A549 (cell line): Measurements from ENCODE around the gene LY6G5C. TPM values are rescaled to one million over a fixed set of nuclear protein-coding genes. Genes with fewer than 3 reads are reported as not detected.

Experiments
- ATAC-seq, 2 experiments: fragments of 200-7000 bp in 1 of 2; fragments of >200 bp in 1 of 2; cut with Nextera tagmentation in 1 of 2; cut with Tn5 transposase in 1 of 2; 3 replicates each; pipeline versions ENCODE4 v1.8.0 to v1.9.1; 2018 to 2020; ENCODE audit warnings: mild to moderate bottlenecking in 1 of 2, moderate library complexity in 1 of 2
- CTCF ChIA-PET: fragments of 300-600 bp; sonication (Branson Sonifier 250); formaldehyde crosslinking; extraction: SDS; loops from one replicate; lab custom pipeline; 2021; ENCODE audit warnings: antibody characterized with exemption, inconsistent platforms; lab: Yijun Ruan, JAX
- POLR2A ChIA-PET: fragments of 350-600 bp; formaldehyde crosslinking; extraction: SDS; loops from one replicate; lab custom pipeline; 2021; ENCODE audit warnings: antibody characterized with exemption, inconsistent platforms; lab: Yijun Ruan, JAX
- DNase-seq, 2 experiments: peaks; one replicate each; pipeline versions ENCODE4 v3.0.0 to v3.0.0-alpha.2; 2011 to 2016; ENCODE audit warnings: low read depth in 1 of 2, low spot score in 1 of 2
- FAIRE-seq: peaks from 2 replicates; lab custom pipeline; 2011; peaks lifted over from hg19 to GRCh38; lab: Jason Lieb, UNC
- H3K27ac ChIP-seq, 2 experiments: fragments of >200 bp; sonication (Bioruptor Twin); formaldehyde crosslinking; 3 replicates each; pipeline ENCODE4 v1.5.1; 2016 to 2017
- H3K4me1 ChIP-seq: fragments of >200 bp; sonication (Bioruptor Twin); formaldehyde crosslinking; 3 replicates; pipeline ENCODE4 v1.6.1; 2016
- H3K4me2 ChIP-seq: fragments of >200 bp; sonication (Bioruptor Twin); formaldehyde crosslinking; 3 replicates; pipeline ENCODE4 v1.6.1; 2016
- H3K4me3 ChIP-seq: fragments of >200 bp; sonication (Bioruptor Twin); formaldehyde crosslinking; 3 replicates; pipeline ENCODE4 v1.5.1; 2016
- H3K9me3 ChIP-seq: fragments of >200 bp; sonication (Bioruptor Twin); formaldehyde crosslinking; 3 replicates; pipeline ENCODE4 v1.6.1; 2016
- CBX2 ChIP-seq: fragments of 200-600 bp; sonication (generic); IDR thresholded peaks from 2 replicates; pipeline ENCODE4 v1.6.1; 2016; ENCODE audit warnings: low read depth, mild to moderate bottlenecking, borderline replicate concordance
- CBX8 ChIP-seq: fragments of 200-600 bp; sonication (generic); IDR thresholded peaks from 2 replicates; pipeline ENCODE4 v1.6.1; 2016
- CHD4 ChIP-seq: fragments of 200-600 bp; sonication (generic); IDR thresholded peaks from 2 replicates; pipeline ENCODE4 v1.6.1; 2016; ENCODE audit warnings: antibody characterized with exemption, mild to moderate bottlenecking, borderline replicate concordance
- EHMT2 ChIP-seq: fragments of 200-600 bp; sonication (generic); IDR thresholded peaks from 2 replicates; pipeline ENCODE4 v1.6.1; 2016; ENCODE audit warnings: antibody characterized with exemption, low read depth, mild to moderate bottlenecking, moderate library complexity
- ELK1 ChIP-seq: fragments of 150-350 bp; IDR thresholded peaks from 2 replicates; pipeline ENCODE4 v1.6.1; 2014; ENCODE audit warnings: low read depth, mild to moderate bottlenecking, low read length
- EP300 ChIP-seq, 2 experiments: fragments of >200 bp; sonication (Bioruptor Twin); formaldehyde crosslinking; IDR thresholded peaks; 2 replicates in 1 of 2; 3 replicates in 1 of 2; pipeline ENCODE4 v1.6.1; 2016 to 2017
- FOSL2 ChIP-seq, 2 experiments: fragments of 450-650 bp in 1 of 2; fragments of >200 bp in 1 of 2; sonication (Bioruptor Twin) in 1 of 2; formaldehyde crosslinking; IDR thresholded peaks; 2 replicates each; pipeline versions ENCODE4 v1.5.0 to v1.6.1; 2016 to 2020; ENCODE audit warnings: mild to moderate bottlenecking in 1 of 2, moderate library complexity in 1 of 2
- HEYL ChIP-seq: fragments of 250-450 bp; sonication (Bioruptor Pico); IDR thresholded peaks from 2 replicates; pipeline ENCODE4 v1.8.0; 2021; ENCODE audit warnings: mild to moderate bottlenecking, moderate library complexity
- HOXA7 ChIP-seq: fragments of 250-450 bp; sonication (Bioruptor Pico); IDR thresholded peaks from 2 replicates; pipeline ENCODE4 v1.5.0; 2020; ENCODE audit warnings: mild to moderate bottlenecking, moderate library complexity
- HOXB13 ChIP-seq: fragments of 250-450 bp; sonication (Bioruptor Pico); IDR thresholded peaks from 2 replicates; pipeline ENCODE4 v1.5.0; 2020; ENCODE audit warnings: low read depth, mild to moderate bottlenecking, moderate library complexity
- KDM1A ChIP-seq: fragments of 200-600 bp; sonication (generic); IDR thresholded peaks from 2 replicates; pipeline ENCODE4 v1.6.1; 2016; ENCODE audit warnings: low read depth, mild to moderate bottlenecking
- KDM5A ChIP-seq: fragments of 200-600 bp; sonication (generic); IDR thresholded peaks from 2 replicates; pipeline ENCODE4 v1.6.1; 2016; ENCODE audit warnings: antibody characterized with exemption, mild to moderate bottlenecking
- MAFK ChIP-seq: fragments of 450-650 bp; IDR thresholded peaks from 2 replicates; pipeline ENCODE4 v1.6.1; 2014; ENCODE audit not compliant: partially characterized antibody
- MAX ChIP-seq: IDR thresholded peaks from 2 replicates; pipeline ENCODE4 v1.6.1; 2012
- NPAS2 ChIP-seq: fragments of 250-450 bp; sonication (Bioruptor Pico); IDR thresholded peaks from 2 replicates; pipeline ENCODE4 v1.8.0; 2022; ENCODE audit warnings: mild to moderate bottlenecking, moderate library complexity, borderline replicate concordance
- NR3C1 ChIP-seq: fragments of >200 bp; sonication (Bioruptor Twin); formaldehyde crosslinking; IDR thresholded peaks from 3 replicates; pipeline ENCODE4 v1.6.1; 2017
- PHF8 ChIP-seq: fragments of 200-600 bp; sonication (generic); IDR thresholded peaks from 2 replicates; pipeline ENCODE4 v1.6.1; 2016; ENCODE audit warnings: low read depth, mild to moderate bottlenecking, antibody characterized with exemption, moderate library complexity, borderline replicate concordance
- RAD21 ChIP-seq, 2 experiments: fragments of >200 bp in 1 of 2; sonication (Bioruptor Twin) in 1 of 2; formaldehyde crosslinking in 1 of 2; IDR thresholded peaks in 1 of 2; conservative IDR thresholded peaks in 1 of 2; 2 replicates in 1 of 2; 3 replicates in 1 of 2; pipeline ENCODE4 v1.6.1; 2012 to 2018; ENCODE audit warnings: inconsistent platforms in 1 of 2
- RNF2 ChIP-seq: fragments of 200-600 bp; sonication (generic); IDR thresholded peaks from 2 replicates; pipeline ENCODE4 v1.6.1; 2016; ENCODE audit warnings: low read depth, mild to moderate bottlenecking, antibody characterized with exemption, moderate library complexity, borderline replicate concordance
- SMC3 ChIP-seq: fragments of >200 bp; sonication (Bioruptor Twin); formaldehyde crosslinking; IDR thresholded peaks from 3 replicates; pipeline ENCODE4 v1.6.1; 2018; ENCODE audit warnings: inconsistent platforms
- SREBF2 ChIP-seq: fragments of 450-650 bp; IDR thresholded peaks from 2 replicates; pipeline ENCODE4 v1.6.1; 2014; ENCODE audit warnings: mild to moderate bottlenecking, moderate library complexity
- TFCP2L1 ChIP-seq: fragments of 250-450 bp; sonication (Bioruptor Pico); IDR thresholded peaks from 2 replicates; pipeline ENCODE4 v1.5.0; 2021; ENCODE audit warnings: mild to moderate bottlenecking
- ZFP36 ChIP-seq: fragments of 450-650 bp; IDR thresholded peaks from 2 replicates; pipeline ENCODE4 v1.6.1; 2014; ENCODE audit warnings: borderline replicate concordance; ENCODE audit not compliant: partially characterized antibody
- WGBS: methylation state at CpG from one replicate; pipeline ENCODE4 v1.1.6; 2017; ENCODE audit errors: missing lambda C conversion rate; 5-methylcytosine and 5-hydroxymethylcytosine counted together
- polyA plus RNA-seq, 4 experiments: library from polyadenylated mRNA; depleted of rRNA in 3 of 4; stranded (reverse); fragments of >200 nt; fragmentation: RNase III in 1 of 4; extraction: RNeasy Plus Mini Kit Qiagen cat#74134 plus additional on column Dnase treatment in 1 of 4; gene quantifications; 2 replicates in 3 of 4; 3 replicates in 1 of 4; pipeline ENCODE4 v1.2.3, GENCODE V29; 2011 to 2017
- TF ChIP-seq, protein P1 (sequence below): IDR thresholded peaks from 2 replicates; pipeline ENCODE4 v1.6.1; 2012; ENCODE audit warnings: low read depth, borderline replicate concordance
- TF ChIP-seq, protein P2 (sequence below): fragments of 250-450 bp; sonication (Bioruptor Pico); IDR thresholded peaks from 2 replicates; pipeline ENCODE4 v1.5.0; 2020; ENCODE audit warnings: low read depth, mild to moderate bottlenecking, moderate library complexity

Gene LY6G5C
- polyA plus RNA-seq, 2 of the 4 experiments (the other 2 are of a cell fraction): 1.2 to 1.6 TPM

DNA sequence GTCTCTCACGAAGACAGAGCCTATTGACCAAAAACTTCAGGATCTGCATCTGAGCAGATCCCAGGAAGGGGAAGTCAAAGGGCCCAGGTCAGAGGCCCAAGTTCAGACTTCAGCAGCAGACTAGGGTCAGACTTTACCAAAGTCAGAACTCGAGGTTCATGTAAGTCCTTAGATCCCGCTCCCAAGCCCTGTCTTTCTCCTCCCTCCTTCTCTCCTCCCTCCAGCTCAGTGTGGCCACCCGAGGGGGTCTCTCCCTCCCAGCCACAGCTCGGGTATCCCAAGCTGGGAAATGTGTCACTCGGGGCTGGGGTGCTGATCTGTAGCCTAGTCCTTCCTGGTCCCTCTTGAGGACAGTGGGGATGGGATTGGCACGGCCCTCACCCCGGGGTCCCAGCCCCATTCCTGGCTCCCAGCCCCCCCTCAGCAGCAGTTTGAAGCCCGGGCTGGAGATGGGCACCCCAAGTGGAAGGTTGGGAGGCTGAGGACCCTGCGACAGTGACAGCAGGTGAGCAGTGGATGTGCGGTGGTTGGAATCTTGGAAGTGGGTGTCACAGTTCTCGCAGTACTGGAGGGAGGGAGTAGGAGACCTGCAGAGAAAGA lies 18.6 kb downstream of the LY6G5C start:
- WGBS: 80% methylated on average over 9 of the region's 12 CpGs
- no peak for FAIRE-seq
- no peak overlapping the region for H3K4me3 ChIP-seq
- TF ChIP-seq NPAS2 (CRISPR knock-in tag) (no peak), CHD4 (no peak), FOSL2 (IDR thresholded peaks at IDR 0.05) (no peak), FOSL2 (CRISPR knock-in tag; IDR thresholded peaks at IDR 0.05) (no peak), CBX2 (no peak), HOXB13 (CRISPR knock-in tag) (no peak), RNF2 (no peak), CBX8 (no peak), RAD21 (conservative IDR thresholded peaks at IDR 0.05 in 1 of 2, IDR thresholded peaks at IDR 0.05 in 1 of 2) (no peak), ZFP36 (no peak), NR3C1 (no peak), KDM1A (no peak), TFCP2L1 (CRISPR knock-in tag) (no peak), EP300 (IDR thresholded peaks at IDR 0.05) (no peak), MAFK (no peak), HOXA7 (CRISPR knock-in tag) (no peak)
- TF ChIP-seq, protein P1, sequence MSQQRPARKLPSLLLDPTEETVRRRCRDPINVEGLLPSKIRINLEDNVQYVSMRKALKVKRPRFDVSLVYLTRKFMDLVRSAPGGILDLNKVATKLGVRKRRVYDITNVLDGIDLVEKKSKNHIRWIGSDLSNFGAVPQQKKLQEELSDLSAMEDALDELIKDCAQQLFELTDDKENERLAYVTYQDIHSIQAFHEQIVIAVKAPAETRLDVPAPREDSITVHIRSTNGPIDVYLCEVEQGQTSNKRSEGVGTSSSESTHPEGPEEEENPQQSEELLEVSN: no peak
- POLR2A ChIA-PET: interaction anchor here (0.9 kb wide), 1 partner anchor 10 kb away, joined by 3 read pairs; the partner anchor contains the start of gene BAG6
- CTCF ChIA-PET: interaction anchor here (0.6 to 1.9 kb wide), 4 partner anchors 9 to 117 kb away, joined by 3 to 12 read pairs (median 4); partner anchors contain the start of gene BAG6
- H3K4me1 ChIP-seq: peaks cover 36% of the 10 kb centered on the region
- ATAC-seq: no peak
- H3K4me2 ChIP-seq: no peak overlapping the region
- H3K9me3 ChIP-seq: no peaks in the 10 kb centered on the region
- H3K27ac ChIP-seq: no peak overlapping the region
- no peak for DNase-seq

- POLR2A ChIA-PET: interaction anchor here (0.7 to 1.5 kb wide), 7 partner anchors 9 to 166 kb away, joined by 3 to 11 read pairs (median 4); partner anchors contain the start of genes BAG6, HSPA1A, HSPA1B and HSPA1L
- FAIRE-seq (no peak), DNase-seq (no peak), ATAC-seq (no peak)
- Histone ChIP-seq H3K27ac (peak overlapping the region; percentile 93 to 99), H3K4me2 (peak overlapping the region; percentile 99), H3K9me3 (no peaks in the 10 kb centered on the region), H3K4me1 (peaks cover 31% of the 10 kb centered on the region), H3K4me3 (peak overlapping the region; percentile 91; the same call in 2 of the 3 replicates)
- WGBS: 83% methylated on average over 10 of the region's 12 CpGs
- no peak for TF ChIP-seq RAD21 (conservative IDR thresholded peaks at IDR 0.05 in 1 of 2, IDR thresholded peaks at IDR 0.05 in 1 of 2)
- TF ChIP-seq SREBF2: no peak
- TF ChIP-seq, protein P2, sequence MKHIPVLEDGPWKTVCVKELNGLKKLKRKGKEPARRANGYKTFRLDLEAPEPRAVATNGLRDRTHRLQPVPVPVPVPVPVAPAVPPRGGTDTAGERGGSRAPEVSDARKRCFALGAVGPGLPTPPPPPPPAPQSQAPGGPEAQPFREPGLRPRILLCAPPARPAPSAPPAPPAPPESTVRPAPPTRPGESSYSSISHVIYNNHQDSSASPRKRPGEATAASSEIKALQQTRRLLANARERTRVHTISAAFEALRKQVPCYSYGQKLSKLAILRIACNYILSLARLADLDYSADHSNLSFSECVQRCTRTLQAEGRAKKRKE (CRISPR knock-in tag): no peak
- no peak for TF ChIP-seq ELK1
- no peak for TF ChIP-seq MAX
- no peak for TF ChIP-seq HEYL (CRISPR knock-in tag)
- no peak for TF ChIP-seq SMC3
- no peak for TF ChIP-seq KDM5A
- no peak for TF ChIP-seq TFCP2L1 (CRISPR knock-in tag)
- TF ChIP-seq PHF8: no peak
- TF ChIP-seq EHMT2: no peak
- CTCF ChIA-PET: interaction anchor here (0.6 to 1.5 kb wide), 4 partner anchors 9 to 314 kb away, joined by 3 to 4 read pairs (median 4); partner anchors contain the start of gene BAG6
Observed at GRCh38 chr6:31661262-31662123, 19.4 kb downstream of the LY6G5C start.
